Ovary (tissue), 3 donors: ENCODE measurements around the gene EIF2B2.

ENCODE experiments used
- EP300 ChIP-seq: sonication (generic); formaldehyde crosslinking; IDR thresholded peaks from one replicate; pipeline ENCODE4 v1.6.1; 2017; ENCODE audit warnings: antibody characterized with exemption
- POLR2A ChIP-seq: fragments of 450-650 bp; IDR thresholded peaks from one replicate; pipeline ENCODE4 v1.6.1; 2017; ENCODE audit warnings: antibody characterized with exemption, mild to moderate bottlenecking, moderate library complexity
- TF ChIP-seq, protein P1 (sequence below), 3 donors: fragments of 450-650 bp in 2 of 3; fragments of 200-600 bp in 1 of 3; IDR thresholded peaks; one replicate each; pipeline versions ENCODE4 v1.5.1 to v1.8.0; 2016 to 2022; ENCODE audit warnings: antibody characterized with exemption in 3 of 3, mild to moderate bottlenecking in 1 of 3
- donor health status: DM: no; HTN: no; CAD: no.

DNA sequence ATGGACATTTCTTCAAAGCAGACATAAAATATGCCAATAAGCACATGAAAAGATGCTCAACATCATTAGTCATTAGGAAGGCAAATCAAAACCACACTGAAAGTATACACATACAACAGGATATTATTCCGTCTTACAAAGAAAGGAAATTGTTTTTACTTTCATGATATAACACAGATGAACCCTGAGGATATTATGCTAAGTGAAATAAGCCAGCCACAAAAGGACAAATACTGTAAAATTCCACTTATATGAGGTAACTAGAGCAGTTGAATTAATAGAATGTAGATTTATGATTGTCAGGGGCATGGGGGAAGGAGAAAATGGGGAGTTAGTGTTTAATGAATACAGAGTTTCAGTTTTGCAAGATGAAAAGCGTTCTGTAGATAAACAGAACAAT is 56.9 kb downstream of the EIF2B2 start:
- TF ChIP-seq, protein P1, sequence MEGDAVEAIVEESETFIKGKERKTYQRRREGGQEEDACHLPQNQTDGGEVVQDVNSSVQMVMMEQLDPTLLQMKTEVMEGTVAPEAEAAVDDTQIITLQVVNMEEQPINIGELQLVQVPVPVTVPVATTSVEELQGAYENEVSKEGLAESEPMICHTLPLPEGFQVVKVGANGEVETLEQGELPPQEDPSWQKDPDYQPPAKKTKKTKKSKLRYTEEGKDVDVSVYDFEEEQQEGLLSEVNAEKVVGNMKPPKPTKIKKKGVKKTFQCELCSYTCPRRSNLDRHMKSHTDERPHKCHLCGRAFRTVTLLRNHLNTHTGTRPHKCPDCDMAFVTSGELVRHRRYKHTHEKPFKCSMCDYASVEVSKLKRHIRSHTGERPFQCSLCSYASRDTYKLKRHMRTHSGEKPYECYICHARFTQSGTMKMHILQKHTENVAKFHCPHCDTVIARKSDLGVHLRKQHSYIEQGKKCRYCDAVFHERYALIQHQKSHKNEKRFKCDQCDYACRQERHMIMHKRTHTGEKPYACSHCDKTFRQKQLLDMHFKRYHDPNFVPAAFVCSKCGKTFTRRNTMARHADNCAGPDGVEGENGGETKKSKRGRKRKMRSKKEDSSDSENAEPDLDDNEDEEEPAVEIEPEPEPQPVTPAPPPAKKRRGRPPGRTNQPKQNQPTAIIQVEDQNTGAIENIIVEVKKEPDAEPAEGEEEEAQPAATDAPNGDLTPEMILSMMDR (IDR thresholded peaks at IDR 0.05): no peak
- TF ChIP-seq POLR2A (no peak), EP300 (no peak)
